Ovary (tissue), 3 donors: ENCODE results near the gene KIF16B.
"Not testable (repeated sequence)": the region's sequence is repeated elsewhere in the genome, so short reads cannot be mapped to it uniquely, and the experiment has no call there.

Experiments used
- POLR2A ChIP-seq: fragments of 450-650 bp; IDR thresholded peaks from one replicate; pipeline ENCODE4 v1.6.1; 2017; ENCODE audit warnings: antibody characterized with exemption, mild to moderate bottlenecking, moderate library complexity
- TF ChIP-seq, protein P1 (sequence below), 3 donors: fragments of 450-650 bp in 2 of 3; fragments of 200-600 bp in 1 of 3; IDR thresholded peaks; one replicate each; pipeline versions ENCODE4 v1.5.1 to v1.8.0; 2016 to 2022; ENCODE audit warnings: antibody characterized with exemption in 3 of 3, mild to moderate bottlenecking in 1 of 3
- donor health status: DM: no; HTN: no; CAD: no.

GRCh38 chr20:16596404-16596803 lies 23.2 kb upstream of the KIF16B start:
- TF ChIP-seq, protein P1, sequence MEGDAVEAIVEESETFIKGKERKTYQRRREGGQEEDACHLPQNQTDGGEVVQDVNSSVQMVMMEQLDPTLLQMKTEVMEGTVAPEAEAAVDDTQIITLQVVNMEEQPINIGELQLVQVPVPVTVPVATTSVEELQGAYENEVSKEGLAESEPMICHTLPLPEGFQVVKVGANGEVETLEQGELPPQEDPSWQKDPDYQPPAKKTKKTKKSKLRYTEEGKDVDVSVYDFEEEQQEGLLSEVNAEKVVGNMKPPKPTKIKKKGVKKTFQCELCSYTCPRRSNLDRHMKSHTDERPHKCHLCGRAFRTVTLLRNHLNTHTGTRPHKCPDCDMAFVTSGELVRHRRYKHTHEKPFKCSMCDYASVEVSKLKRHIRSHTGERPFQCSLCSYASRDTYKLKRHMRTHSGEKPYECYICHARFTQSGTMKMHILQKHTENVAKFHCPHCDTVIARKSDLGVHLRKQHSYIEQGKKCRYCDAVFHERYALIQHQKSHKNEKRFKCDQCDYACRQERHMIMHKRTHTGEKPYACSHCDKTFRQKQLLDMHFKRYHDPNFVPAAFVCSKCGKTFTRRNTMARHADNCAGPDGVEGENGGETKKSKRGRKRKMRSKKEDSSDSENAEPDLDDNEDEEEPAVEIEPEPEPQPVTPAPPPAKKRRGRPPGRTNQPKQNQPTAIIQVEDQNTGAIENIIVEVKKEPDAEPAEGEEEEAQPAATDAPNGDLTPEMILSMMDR (IDR thresholded peaks at IDR 0.05) = not testable (repeated sequence)
- not testable (repeated sequence) for TF ChIP-seq POLR2A
